B cell (primary cell): ENCODE measurements around the gene ACE.

Experiments
- EZH2 ChIP-seq: IDR thresholded peaks from 2 replicates; pipeline ENCODE4 v1.6.1; 2012; ENCODE audit warnings: borderline replicate concordance, low read depth, mild to moderate bottlenecking, moderate library complexity, low read length; ENCODE audit not compliant: insufficient read depth, poor library complexity, severe bottlenecking
- TF ChIP-seq, protein P1 (sequence below): fragments of 200-600 bp; IDR thresholded peaks from one replicate; pipeline ENCODE4 v1.8.0; 2022; ENCODE audit warnings: antibody characterized with exemption, mild to moderate bottlenecking

DNA sequence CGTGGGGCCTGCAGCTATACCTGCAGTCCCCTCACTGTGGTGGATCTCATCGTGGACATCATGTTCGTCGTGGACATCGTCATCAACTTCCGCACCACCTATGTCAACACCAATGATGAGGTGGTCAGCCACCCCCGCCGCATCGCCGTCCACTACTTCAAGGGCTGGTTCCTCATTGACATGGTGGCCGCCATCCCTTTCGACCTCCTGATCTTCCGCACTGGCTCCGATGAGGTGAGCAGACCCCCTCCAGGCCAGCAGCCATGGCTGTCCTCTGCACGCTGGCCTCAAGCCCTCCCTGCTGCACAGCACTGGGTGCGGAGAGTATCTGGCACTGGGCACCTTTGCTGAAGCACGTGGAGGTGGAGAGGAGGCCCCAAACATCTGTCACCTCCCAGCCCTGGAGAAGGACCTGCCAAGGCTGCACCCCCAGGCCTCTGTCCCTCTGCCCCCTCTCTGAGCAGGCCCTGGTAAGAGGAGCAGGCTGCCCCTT lies 57.3 kb downstream of the ACE start:
- TF ChIP-seq, protein P1, sequence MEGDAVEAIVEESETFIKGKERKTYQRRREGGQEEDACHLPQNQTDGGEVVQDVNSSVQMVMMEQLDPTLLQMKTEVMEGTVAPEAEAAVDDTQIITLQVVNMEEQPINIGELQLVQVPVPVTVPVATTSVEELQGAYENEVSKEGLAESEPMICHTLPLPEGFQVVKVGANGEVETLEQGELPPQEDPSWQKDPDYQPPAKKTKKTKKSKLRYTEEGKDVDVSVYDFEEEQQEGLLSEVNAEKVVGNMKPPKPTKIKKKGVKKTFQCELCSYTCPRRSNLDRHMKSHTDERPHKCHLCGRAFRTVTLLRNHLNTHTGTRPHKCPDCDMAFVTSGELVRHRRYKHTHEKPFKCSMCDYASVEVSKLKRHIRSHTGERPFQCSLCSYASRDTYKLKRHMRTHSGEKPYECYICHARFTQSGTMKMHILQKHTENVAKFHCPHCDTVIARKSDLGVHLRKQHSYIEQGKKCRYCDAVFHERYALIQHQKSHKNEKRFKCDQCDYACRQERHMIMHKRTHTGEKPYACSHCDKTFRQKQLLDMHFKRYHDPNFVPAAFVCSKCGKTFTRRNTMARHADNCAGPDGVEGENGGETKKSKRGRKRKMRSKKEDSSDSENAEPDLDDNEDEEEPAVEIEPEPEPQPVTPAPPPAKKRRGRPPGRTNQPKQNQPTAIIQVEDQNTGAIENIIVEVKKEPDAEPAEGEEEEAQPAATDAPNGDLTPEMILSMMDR = no peak
- TF ChIP-seq EZH2 = no peak
